GM19025 (cell line): Measurements from ENCODE around the gene CLASP1.
"Not testable (repeated sequence)": the region's sequence is repeated elsewhere in the genome, so short reads cannot be mapped to it uniquely, and the experiment has no call there.

ENCODE experiments used
- ATAC-seq: cut with Tn5 transposase; IDR thresholded peaks from one replicate; pipeline ENCODE4 v1.9.1; 2021; ENCODE audit warnings: mild to moderate bottlenecking, low read depth, moderate library complexity; ENCODE audit not compliant: unreplicated experiment

Gene CLASP1

GRCh38 chr2:121336528-121337294 lies 312.6 kb downstream of the CLASP1 start:
- ATAC-seq, result no peak

- no peak for ATAC-seq
These were observed 313.7 kb downstream of the CLASP1 start for GRCh38 chr2:121335294-121336290.

- ATAC-seq, result no peak
These were observed 314.5 kb downstream of the CLASP1 start for GRCh38 chr2:121334581-121335293.

GRCh38 chr2:121333834-121334558 lies 315.3 kb downstream of the CLASP1 start:
- peak; percentile 88 for ATAC-seq

GRCh38 chr2:121333231-121333630 lies 316.0 kb downstream of the CLASP1 start:
- ATAC-seq, result no peak

GRCh38 chr2:121331324-121331723 lies 317.9 kb downstream of the CLASP1 start:
- not testable (repeated sequence) for ATAC-seq

GRCh38 chr2:121330921-121331320 lies 318.3 kb downstream of the CLASP1 start:
- ATAC-seq, result no peak

GRCh38 chr2:121329786-121330185 lies 319.5 kb downstream of the CLASP1 start:
- no peak for ATAC-seq

- no peak for ATAC-seq
These were observed 322.6 kb downstream of the CLASP1 start for GRCh38 chr2:121326628-121327027.

GRCh38 chr2:121324601-121325000 lies 324.7 kb downstream of the CLASP1 start:
- ATAC-seq, result no peak

GRCh38 chr2:121321476-121321875 lies 327.8 kb downstream of the CLASP1 start:
- no peak for ATAC-seq

GRCh38 chr2:121319941-121320340 lies 329.3 kb downstream of the CLASP1 start:
- no peak for ATAC-seq

GRCh38 chr2:121316986-121317385 lies 332.3 kb downstream of the CLASP1 start:
- ATAC-seq, result no peak

- not testable (repeated sequence) for ATAC-seq
These were observed 335.6 kb downstream of the CLASP1 start for GRCh38 chr2:121313701-121314100.

GRCh38 chr2:121309801-121310200 lies 339.5 kb downstream of the CLASP1 start:
- ATAC-seq, result no peak

GRCh38 chr2:121309323-121309722 lies 339.9 kb downstream of the CLASP1 start:
- ATAC-seq, result no peak

GRCh38 chr2:121307048-121307447 lies 342.2 kb downstream of the CLASP1 start:
- ATAC-seq, result no peak

GRCh38 chr2:121304941-121305340 lies 344.3 kb downstream of the CLASP1 start:
- no peak for ATAC-seq

- no peak for ATAC-seq
These were observed 345.6 kb downstream of the CLASP1 start for GRCh38 chr2:121303531-121304263.
